ENCODE results near the gene EDN2.

The EDN2 gene

DNA sequence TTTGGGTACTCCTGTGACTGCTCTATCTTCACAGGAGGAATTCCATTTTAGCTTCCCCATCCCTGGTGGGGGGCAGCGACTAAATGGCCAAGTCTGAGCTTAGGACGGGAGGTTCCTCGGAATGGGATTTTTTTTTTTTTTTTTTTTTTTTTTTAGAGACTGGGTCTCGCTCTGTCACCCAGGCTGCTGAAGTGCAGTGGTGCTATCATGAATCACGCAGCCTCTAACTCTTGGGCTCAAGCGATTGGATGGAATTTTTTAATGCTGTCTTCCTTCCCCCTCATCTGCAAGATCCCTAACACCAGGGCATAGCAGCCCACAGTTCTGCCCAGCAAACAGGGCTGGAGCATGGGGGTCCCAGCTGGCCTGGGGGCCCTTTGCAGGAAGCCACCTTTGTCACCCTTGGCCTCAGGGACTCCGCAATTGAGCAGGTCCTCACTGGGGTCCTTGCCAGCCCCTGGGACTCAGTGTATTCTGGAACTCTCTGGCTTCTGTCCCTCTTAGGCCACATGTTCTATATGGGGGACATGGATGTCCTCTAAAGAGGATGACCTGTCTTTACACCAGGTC lies 13.1 kb upstream of the EDN2 start:
- no peak for DNase-seq

DNA sequence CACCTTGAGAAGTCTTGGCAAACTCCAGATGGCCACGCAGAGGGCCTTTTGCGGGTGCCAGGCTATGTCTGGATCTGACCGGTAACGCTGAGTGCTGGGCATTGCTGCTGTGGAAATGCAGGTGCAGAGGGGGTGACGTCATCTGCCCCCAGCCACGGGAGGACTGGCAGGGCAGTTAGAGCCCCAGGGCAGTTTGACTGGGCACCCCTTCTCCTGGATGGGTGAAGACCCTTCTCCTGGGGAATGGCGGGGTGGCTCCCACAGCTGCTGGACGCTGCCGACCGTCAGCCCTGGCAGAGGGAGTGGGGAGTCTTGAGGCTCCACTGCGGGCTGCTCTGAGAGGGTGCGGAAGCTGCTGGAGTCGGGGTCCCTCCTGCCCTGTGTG lies 12.6 kb upstream of the EDN2 start:
- no peak for DNase-seq

DNA sequence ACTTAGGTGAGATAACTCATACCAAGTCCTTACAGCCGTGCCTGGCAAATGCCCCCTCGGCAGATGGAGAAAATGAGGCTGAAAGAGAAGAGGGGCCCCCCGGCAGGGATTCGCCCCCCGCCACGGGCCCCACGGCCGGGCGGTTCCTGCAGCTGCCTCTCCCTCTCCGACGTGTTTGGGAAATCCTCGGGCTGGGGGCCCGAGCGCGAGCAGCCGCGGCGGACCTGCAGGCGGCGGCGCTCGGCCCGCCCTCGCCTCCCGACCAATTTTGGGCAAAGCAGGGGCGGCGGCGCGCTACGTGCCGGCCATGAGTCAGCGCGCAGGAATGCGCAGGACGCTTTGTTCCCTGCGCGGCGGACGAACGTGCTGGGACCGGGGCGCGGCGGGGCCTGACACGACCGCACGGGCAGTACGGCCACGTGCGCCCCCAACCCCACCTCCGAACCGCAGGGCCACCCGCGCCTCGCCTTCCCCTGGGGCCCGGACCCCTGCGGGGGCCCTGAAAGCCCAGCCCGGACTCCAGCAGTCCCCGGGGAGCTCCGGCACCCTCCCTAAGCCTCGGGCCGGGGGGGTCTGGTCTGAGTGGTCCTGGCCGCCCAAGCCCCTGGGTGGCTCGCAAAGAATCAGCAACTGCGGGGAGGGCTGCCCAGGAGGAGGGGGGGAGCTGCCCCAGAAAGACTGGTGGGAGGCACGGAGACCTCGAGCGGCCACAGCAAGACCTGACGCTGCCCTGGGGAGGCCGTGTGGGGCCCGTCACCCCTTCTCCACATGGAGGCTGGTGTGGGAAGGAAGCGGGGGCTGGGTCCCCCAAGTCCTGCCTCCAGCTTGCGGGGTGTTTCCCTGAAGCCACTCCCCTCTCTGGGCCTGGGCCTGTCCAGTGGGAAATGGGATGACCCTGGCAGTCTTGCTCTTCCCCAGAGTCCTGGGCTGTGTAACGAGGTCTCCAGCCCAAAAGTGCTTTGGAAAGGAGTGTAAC lies 11.9 kb upstream of the EDN2 start:
- peak; percentile 42 for DNase-seq

DNA sequence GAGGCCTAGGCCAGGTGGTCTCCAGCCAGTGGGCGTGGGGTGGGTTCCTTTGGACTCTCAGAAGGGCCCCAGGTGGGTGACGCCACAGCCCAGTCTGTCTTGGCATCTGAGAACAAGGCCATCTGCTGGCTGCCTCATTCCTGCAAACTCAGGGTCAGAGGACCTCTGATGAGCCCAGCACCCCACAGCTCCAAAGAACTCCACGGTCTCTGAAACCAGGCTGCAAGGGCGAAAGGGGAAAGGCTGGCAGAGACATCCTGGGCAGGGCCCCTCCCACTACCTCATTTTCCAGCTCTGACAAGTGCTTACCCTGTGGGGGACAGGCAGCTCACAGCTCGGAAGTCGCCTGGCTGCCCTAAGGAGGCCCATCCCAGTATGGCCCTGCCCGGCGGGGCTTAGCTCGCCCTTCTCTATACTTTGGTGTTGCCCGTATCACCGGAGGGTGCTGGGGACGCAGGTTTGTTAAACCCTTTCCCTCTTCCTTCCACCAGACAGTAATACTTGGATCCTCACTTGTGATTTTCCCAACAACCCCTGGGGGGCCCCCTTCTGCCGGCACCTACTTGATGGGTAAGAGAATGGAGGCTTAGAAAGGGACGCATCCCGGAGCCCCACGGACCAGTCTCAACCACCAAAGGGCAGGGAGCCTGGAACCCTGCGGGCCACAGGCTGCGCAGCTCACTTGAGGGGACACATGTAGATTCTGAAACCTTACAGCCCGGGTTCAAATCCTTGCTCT lies 10.9 kb upstream of the EDN2 start:
- peak; percentile 13 for DNase-seq

DNA sequence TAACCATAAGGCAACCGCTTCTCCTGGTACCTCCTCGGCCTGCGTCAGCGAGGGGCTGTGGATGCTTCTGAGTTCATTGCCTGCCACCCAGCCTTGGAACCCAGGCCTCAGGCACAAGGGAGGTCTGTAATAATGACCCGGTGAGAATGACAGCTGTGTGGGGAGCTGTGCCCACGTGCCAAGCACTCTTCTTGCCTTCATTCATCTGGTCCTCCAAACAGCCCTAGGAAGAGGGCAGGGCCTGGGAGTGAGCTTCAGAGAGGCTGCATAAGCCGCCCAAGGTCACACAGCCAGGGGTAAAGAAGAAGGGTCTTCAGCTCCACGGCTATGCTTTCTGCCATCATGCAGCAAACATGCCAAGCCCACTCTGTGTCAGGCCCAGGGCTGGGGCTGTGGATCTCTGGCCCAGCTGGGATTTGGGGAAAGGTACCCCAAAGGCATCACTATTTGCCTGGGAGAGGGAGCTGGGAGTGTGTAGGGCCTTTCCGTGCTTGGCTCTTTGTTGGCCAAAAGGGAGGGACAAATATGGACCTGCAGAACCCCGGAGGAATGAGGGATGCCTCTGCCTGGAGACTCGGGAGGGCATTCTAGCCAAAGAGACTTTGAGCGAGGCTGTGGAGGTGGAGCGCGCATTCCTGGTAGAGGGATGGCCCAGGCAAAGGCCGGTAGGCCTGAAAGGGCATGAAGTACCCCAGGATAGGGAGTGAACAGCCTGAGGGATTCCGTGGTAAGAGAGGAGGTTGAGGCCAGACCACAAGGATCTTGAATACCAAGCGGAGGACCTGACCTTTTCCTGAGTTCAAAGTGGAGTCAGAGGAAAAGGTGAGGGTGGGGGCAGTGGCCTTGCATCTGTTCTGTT lies 10.1 kb upstream of the EDN2 start:
- no peak for DNase-seq

DNA sequence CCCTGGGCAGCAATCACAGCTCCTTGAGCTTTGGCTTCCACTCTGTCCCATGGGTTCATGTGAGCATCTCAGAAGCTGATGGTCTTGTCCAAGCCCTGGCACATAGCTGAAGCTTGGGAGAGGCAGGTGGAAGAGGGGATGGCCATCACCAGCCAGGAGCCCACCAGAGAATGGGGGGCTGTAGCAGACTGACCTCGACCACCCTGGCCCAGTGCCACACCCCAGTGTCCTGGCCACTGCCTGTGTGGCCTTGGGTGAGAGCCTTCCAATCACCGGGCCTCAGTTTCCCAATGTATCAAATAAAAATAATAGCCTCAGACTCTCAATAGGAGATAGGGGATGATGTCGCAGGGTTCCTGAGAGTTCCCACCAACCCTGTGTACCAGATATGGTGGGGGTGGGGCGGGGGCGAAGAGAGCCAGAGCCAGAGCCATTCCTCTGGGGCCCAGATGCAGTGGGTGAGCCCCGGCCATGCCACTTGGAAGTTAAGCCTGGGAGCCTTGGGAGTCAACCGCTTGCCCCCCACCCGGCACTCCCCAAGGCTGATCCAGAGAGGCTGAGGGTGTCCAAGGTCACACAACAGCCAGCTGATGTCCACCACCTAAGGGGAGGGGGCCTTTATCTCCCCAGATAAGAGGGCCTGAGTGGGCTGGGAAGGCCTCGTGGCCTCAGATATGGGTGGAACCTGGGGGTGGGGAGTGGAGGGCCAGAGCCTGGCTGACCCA lies 9.3 kb upstream of the EDN2 start:
- no peak for DNase-seq

DNA sequence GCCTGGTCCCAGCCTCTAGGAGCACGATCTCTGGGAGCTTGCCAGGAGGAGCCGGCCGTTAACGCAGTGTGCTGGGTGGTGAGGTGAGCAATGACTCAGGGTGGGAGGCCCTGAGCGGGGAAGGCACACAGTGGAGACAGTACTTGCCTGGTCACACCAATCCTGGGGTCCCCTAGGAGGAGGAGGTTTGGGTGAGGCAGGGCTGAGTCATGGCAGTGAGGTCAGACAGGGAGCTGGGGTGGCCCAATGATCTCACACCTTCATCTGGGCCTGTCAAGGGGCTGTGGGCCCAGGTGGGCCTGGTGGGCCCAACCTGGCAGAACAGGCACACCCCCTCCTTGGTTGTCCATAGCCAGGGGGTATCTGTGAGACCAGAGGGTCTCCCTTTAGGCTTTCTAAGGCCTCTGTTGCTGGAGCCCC lies 8.6 kb upstream of the EDN2 start:
- no peak for DNase-seq

DNA sequence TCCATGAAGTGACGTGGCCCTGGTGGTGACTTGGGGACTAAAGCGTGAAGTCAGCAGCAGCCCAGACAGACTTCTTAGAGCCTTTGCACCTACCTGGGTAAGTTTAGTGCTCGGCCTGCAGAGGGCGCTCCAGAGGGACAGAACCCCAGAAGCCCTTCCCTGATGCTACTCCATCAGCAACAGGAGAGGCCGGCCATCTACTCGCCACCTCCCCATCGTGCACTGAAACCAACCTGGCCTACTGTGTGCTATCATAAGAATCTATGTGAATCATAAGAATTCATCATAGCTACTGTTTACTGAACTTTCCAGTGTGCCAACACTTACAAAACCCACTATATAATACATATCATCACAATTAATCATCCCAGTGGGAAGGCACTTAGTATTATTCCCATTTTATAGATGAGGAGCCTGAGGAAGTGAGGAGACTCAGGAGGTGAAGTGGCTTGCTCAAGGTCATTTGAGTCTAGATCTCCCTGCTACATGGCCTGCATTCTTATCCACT lies 7.9 kb upstream of the EDN2 start:
- peak; percentile 3 for DNase-seq

DNA sequence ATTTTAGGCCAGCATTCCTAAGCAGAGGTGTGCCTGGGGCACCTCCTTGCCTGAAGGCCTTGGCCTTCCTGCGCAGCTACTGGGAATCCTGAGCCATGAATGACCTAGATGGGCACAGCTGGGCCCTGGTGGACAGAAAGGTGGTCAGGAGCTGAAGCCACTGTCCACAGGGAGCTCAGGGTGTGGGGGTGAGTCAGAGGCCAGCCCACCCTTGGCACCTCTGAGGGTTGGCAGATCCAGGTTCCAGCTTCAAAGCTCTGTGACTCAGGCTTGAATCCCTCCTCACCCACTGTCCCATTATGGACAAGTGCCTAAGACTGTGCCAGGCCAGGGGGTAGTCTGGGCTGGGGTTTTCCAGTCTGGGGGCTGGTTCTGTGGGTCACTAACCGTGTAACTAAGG lies 6.4 kb upstream of the EDN2 start:
- no peak for DNase-seq

DNA sequence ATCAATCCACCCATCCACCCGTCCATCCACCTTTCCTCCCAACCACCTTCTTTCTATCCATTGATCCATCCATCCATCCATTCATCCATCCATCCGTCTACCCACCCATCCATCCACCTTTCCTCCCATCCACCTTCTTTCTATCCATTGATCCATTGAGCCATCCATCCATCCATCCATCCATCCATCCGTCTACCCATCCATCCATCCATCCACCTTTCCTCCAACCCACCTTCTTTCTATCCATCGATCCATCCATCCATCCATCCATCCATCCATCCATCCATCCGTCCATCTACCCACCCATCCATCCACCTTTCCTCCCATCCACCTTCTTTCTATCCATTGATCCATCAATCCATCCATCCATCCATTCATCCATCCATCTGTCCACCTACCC lies 5.1 kb upstream of the EDN2 start:
- no peak for DNase-seq

DNA sequence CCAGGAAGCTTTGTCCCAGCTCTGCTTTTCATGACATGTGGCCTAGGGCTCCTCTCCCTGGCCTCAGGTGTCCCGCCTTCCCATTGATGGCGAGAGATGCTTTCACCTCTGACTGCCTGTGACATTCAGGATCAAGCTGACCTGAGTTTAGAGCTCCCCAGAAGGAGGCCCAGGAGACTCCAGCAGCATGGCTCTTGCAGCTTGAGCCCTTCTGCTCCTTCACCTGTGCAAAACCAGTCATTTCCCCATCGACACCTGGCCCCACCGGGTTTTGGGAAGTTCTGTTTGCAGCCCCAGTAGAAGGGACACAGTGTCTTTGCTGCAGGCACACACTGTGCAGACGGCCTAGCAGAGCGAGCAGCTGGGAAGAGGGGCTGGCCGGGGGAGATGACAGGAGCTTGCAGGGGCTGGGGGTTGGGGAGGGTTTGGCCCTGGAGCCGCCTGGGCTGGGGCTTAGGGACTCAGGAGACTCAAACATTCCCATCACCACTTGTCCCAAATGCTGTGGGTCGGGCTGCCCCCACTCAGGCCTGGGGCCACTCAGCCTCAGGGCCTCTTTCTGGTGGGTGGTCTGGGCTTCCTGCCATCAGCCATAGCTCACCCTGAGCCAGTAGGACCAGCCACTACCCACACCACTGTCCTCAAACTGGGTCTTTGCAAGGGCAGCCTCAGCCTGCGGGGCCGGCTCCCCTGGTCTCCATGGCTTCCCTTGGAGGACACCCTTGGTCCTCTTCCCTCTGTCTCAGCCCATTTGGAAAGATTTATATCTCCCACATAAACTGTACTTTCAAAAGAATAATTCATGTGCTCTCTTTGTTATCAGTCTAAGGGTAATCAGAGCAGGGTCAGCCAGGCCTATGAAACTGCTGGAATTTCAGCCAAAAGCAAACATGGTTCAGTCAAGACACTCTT lies 3.8 kb upstream of the EDN2 start:
- no peak for DNase-seq

DNA sequence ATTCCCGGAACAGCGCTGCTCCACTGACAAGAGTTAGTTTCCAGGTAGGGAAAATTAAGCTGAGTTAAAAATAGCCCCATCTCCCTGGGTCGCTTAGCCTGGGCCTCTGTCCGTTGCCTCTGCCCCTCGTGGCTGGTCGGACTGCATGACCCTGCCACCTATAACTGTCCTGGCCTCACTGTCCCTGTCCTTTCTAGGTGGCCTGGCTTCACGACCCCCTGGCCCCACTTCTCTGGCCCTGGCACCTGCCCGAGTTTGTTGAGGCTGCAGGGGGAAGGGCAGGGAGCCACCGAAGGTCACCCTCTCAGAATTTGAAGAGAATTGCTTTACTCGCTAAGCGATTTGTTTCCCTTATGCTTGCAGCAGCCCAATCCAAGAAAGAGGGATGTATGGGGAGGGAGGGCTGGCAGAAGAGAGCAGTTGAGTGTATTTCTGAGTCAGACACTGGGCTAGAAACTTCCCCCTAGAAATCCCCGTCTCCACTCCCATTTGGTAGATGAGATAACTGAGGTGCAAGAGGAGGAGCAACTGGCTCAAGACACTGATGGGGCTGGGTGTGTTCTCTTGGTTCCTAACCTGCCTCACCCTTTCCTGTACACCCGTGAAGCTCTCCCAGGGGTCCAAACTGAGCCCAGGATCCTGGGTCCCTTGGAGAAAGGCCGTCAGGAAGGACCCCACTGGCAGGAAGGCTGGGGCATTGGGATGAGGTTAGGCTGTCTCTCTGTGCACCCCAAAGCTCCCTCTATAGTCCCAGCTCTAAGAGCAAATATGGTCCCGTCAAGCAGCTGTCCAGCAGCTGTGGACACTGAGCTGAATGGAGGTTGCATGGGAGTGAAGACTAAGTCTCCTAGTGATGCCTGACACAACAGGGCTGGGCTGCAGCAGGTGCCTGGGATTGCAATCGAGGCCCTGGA lies 2.9 kb upstream of the EDN2 start:
- DNase-seq, result no peak

DNA sequence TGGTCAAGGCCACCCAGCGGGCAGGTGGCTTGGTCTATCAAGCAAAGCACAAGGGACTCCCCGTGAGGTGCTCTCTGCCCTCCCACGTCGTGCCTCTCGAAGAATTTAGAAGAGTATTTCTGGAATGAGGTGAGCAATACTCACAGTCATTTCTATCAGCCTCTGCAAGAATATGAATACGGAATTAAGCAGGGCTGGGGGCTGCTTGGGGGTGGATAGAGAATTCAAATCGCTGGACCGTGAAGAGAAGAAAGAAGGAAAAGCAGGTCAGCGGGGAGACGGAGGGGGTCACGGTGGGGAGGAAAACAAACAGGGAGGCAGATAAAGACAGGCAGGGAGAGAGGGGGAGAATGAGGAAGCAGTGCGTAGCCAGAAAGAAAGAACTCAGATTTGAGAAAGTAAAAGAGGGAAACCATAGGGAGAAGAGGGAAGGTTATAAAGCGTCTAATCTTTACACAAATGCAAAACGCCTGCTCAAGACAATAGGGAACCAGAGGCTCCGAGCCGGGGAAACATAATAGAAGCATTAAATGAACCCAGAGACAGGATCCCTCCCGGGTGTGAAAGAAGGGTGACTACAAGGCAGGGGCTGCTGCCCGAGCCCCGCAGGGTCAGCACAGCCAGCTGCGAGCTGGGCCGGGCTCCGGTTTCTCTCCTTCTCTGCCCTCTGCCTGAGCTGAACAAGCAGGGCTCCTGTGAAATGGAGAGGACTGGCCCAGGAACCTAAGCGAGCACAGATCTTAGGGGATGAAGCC lies 2.1 kb upstream of the EDN2 start:
- peak; percentile 4 for DNase-seq

DNA sequence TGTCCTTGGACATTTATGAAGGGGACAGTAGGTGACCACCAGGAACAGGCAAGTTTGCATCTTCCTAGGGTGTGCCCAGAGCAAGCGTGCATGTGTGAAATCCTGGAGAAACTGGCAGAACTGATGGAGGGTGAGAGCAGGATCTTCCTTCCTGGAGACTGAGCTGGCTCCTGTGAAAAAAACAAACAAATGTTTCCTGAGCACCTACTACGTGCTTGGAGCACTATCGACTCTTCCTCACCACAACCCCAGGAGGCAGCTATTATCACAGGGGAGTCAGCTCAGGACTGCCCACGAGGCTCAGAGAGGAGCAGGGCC lies 1.5 kb upstream of the EDN2 start:
- no peak for DNase-seq

DNA sequence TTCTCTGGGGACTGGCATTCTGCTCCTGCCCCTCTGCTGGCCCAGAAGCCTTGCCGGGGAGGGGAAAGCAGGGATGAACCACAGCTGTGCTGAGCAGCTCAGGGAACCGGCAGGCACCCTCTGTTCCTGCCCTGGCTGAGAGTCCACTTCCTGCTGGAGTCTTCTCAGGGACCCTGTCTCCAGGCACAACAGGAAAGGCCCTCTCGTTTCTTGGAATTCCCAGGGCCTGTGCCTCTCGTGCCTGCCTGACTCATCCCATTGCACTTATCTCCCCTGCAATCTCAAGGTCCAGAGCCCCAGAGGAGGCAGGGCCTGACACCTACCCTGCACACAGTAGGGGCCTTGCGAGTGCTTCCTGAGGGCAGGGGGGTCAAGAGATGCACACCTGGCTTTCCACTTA lies 1.1 kb upstream of the EDN2 start:
- no peak for DNase-seq

DNA sequence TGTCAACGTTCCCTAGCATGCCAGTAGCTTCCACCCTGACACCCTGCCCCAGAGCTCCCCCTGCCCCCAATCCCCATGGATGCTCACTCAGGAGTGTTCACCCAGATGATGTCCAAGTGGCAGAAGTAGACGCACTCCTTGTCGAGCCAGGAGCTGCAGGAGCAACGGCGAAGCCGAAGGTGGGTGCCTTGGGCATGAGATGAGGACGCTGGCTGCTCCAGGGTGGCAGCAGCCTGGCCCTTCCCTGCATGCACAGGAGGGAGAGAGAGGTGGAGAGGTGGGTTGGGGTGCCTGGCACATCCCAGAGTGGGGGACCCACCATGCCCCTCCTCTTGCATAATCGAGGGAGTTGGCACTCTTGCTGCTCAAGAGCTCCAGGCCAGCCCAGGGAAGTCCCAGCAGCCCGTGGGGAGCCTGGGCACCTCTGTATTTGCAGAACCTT lies 502 bp downstream of the EDN2 start:
- no peak for DNase-seq

DNA sequence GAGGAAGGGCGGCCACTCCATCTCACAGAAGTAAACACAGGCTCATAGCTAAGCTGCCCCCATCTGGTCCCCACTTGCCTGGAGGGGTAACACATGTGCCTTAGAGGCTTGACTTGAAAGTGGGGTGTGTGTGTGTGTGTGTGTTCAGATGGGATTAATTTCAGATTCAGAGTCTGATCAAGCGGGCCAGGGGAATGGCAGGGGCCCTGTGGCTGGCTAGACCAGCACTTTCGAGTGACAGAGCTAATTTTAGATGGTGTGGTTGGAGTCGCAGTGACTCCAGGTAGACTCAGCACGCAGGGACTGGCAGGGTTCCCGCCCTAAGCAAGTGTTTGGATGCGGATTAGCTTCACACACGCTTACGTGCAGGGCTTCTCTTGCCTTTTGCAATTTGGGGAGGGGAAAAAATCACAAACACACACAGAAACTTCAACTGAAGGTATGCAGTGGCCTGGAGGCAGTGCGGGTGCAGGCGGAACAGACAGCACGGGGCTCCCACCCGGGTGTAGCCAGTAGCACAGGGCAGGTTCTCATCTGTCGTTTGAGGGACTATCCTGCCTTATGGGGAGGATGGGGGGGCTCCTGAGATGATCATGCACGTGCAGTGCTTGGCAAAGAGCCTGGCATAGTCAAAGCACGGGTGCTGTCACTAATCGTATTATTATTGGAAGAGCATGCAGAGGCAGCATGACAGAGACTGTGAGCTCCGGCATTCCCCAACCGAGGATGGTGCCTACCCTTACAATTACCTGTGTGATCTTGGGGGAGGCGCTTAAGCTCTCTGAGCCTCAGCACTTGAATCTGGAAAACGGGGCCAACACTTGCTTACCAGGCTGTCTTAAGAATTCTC lies 1.3 kb downstream of the EDN2 start:
- no peak for DNase-seq

Measured in MV-4-11 (cell line).